ENCODE data around the gene NDUFB7.

GRCh38 chr19:14561847-14562351 lies 10.0 kb downstream of the NDUFB7 start:
- TF ChIP-seq TCF12 (IDR thresholded peaks at IDR 0.05; ENCODE audit: low read depth) (no peak), TAF1 (IDR thresholded peaks at IDR 0.05; ENCODE audit: low read depth) (no peak)

All from Ishikawa (cell line).